Measurements from ENCODE around the gene USPL1. TPM values are rescaled to one million over a fixed set of nuclear protein-coding genes. Genes with fewer than 3 reads are reported as not detected.

The USPL1 gene
- total RNA-seq, 1 donor from 2014 or later = 42.5 TPM

- Histone ChIP-seq H3K27ac (no peak overlapping the region), H3K4me1 (no peaks in the 10 kb centered on the region), H3F3A (ENCODE audit: low read depth) (no peaks in the 10 kb centered on the region), H3K36me3 (no peaks in the 10 kb centered on the region), H3K9me3 (ENCODE audit: low read depth) (no peaks in the 10 kb centered on the region), H3K4me3 (no peak overlapping the region), H3K27me3 (no peaks in the 10 kb centered on the region), H2AFZ (replicated peaks) (no peak overlapping the region), H4K20me1 (ENCODE audit: low read depth) (no peaks in the 10 kb centered on the region), H3K9ac (no peak overlapping the region), H3K4me2 (no peak overlapping the region), H3K79me2 (ENCODE audit: low read depth) (no peaks in the 10 kb centered on the region)
- no peak overlapping the region for H3K4me3 Mint-ChIP-seq
- peaks cover 2% of the 10 kb centered on the region for H3K9me3 Mint-ChIP-seq
- no peak overlapping the region for H3K27ac Mint-ChIP-seq
- TF ChIP-seq EZH2 (IDR thresholded peaks at IDR 0.05) = no peak
- TF ChIP-seq CTCF (IDR thresholded peaks at IDR 0.05) = no peak
- TF ChIP-seq EZH2phosphoT487 (IDR thresholded peaks at IDR 0.05) = no peak
- peaks cover 2% of the 10 kb centered on the region for H3K27me3 Mint-ChIP-seq (ENCODE audit: insufficient read depth, low read depth)
- no peaks in the 10 kb centered on the region for H3K36me3 Mint-ChIP-seq
- H3K4me1 Mint-ChIP-seq = no peaks in the 10 kb centered on the region
- no peak for DNase-seq (ENCODE audit: low spot score)
Measured at GRCh38 chr13:30664689-30665275, 47.1 kb downstream of the USPL1 start.

- Histone ChIP-seq H3K4me2 (no peak overlapping the region), H3K4me3 (no peak overlapping the region), H3K4me1 (no peaks in the 10 kb centered on the region), H3K9ac (no peak overlapping the region), H3K27me3 (no peaks in the 10 kb centered on the region), H4K20me1 (ENCODE audit: low read depth) (no peaks in the 10 kb centered on the region), H2AFZ (replicated peaks) (peak overlapping the region; percentile 2), H3K9me3 (ENCODE audit: low read depth) (no peaks in the 10 kb centered on the region), H3K79me2 (ENCODE audit: low read depth) (no peaks in the 10 kb centered on the region), H3K36me3 (no peaks in the 10 kb centered on the region), H3K27ac (no peak overlapping the region), H3F3A (ENCODE audit: low read depth) (no peaks in the 10 kb centered on the region)
- Mint-ChIP-seq H3K9me3 (peaks cover 2% of the 10 kb centered on the region), H3K4me1 (no peaks in the 10 kb centered on the region), H3K27ac (no peak overlapping the region), H3K27me3 (ENCODE audit: insufficient read depth, low read depth) (peaks cover 2% of the 10 kb centered on the region), H3K4me3 (no peak overlapping the region), H3K36me3 (no peaks in the 10 kb centered on the region)
- DNase-seq (ENCODE audit: low spot score) = no peak
- TF ChIP-seq CTCF (IDR thresholded peaks at IDR 0.05) = no peak
- no peak for TF ChIP-seq EZH2 (IDR thresholded peaks at IDR 0.05)
- TF ChIP-seq EZH2phosphoT487 (IDR thresholded peaks at IDR 0.05) = no peak
Measured at GRCh38 chr13:30665638-30666037, 47.9 kb downstream of the USPL1 start.

GRCh38 chr13:30666113-30666512, 48.4 kb downstream of the USPL1 start:
- Histone ChIP-seq H3K9me3 (ENCODE audit: low read depth) (no peaks in the 10 kb centered on the region), H3K79me2 (ENCODE audit: low read depth) (no peaks in the 10 kb centered on the region), H3K9ac (no peak overlapping the region), H3K27ac (no peak overlapping the region), H3K36me3 (no peaks in the 10 kb centered on the region), H3K4me1 (no peaks in the 10 kb centered on the region), H3K4me3 (no peak overlapping the region), H3K4me2 (no peak overlapping the region), H3F3A (ENCODE audit: low read depth) (no peaks in the 10 kb centered on the region), H2AFZ (replicated peaks) (peak overlapping the region; percentile 2), H4K20me1 (ENCODE audit: low read depth) (no peaks in the 10 kb centered on the region), H3K27me3 (no peaks in the 10 kb centered on the region)
- Mint-ChIP-seq H3K9me3 (peaks cover 2% of the 10 kb centered on the region), H3K36me3 (no peaks in the 10 kb centered on the region), H3K4me1 (no peaks in the 10 kb centered on the region), H3K27ac (no peak overlapping the region), H3K27me3 (ENCODE audit: insufficient read depth, low read depth) (peaks cover 6% of the 10 kb centered on the region), H3K4me3 (no peak overlapping the region)
- no peak for TF ChIP-seq EZH2phosphoT487 (IDR thresholded peaks at IDR 0.05)
- TF ChIP-seq EZH2 (IDR thresholded peaks at IDR 0.05) = no peak
- no peak for TF ChIP-seq CTCF (IDR thresholded peaks at IDR 0.05)
- peak; percentile 19 for DNase-seq (ENCODE audit: low spot score)
